NOMO-1 (cell line): ENCODE results near the gene EMILIN3.
"Not testable (repeated sequence)": the region's sequence is repeated elsewhere in the genome, so short reads cannot be mapped to it uniquely, and the experiment has no call there.

Experiments
- DNase-seq, 2 experiments: peaks; one replicate each; lab custom pipeline; 2025; ENCODE audit not compliant: unreplicated experiment in 2 of 2; lab: John Stamatoyannopoulos, UW

EMILIN3 gene

GRCh38 chr20:41320976-41321375 lies 45.6 kb downstream of the EMILIN3 start:
- DNase-seq = peak in 1 of 2 experiments; percentile 20

GRCh38 chr20:41320441-41320840 lies 46.2 kb downstream of the EMILIN3 start:
- no peak for DNase-seq

DNA sequence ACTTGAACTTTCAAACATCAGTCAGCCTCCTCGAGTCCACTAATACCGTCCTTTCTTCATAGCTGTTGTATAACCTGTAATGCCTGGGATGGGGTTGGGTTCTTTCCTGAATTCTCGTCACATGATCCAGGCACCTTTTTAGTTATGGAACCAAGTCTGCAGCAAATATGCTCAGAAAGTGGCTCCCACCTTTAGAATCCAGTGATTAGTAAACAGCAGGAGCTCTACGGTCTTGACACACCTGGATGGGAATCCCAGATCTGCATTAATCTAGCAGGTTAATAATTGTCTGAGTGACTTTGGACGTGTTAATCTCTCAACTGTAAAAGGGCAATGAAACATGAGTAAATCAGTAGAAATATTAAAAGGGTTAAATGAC lies 48.4 kb downstream of the EMILIN3 start:
- DNase-seq = no peak

DNA sequence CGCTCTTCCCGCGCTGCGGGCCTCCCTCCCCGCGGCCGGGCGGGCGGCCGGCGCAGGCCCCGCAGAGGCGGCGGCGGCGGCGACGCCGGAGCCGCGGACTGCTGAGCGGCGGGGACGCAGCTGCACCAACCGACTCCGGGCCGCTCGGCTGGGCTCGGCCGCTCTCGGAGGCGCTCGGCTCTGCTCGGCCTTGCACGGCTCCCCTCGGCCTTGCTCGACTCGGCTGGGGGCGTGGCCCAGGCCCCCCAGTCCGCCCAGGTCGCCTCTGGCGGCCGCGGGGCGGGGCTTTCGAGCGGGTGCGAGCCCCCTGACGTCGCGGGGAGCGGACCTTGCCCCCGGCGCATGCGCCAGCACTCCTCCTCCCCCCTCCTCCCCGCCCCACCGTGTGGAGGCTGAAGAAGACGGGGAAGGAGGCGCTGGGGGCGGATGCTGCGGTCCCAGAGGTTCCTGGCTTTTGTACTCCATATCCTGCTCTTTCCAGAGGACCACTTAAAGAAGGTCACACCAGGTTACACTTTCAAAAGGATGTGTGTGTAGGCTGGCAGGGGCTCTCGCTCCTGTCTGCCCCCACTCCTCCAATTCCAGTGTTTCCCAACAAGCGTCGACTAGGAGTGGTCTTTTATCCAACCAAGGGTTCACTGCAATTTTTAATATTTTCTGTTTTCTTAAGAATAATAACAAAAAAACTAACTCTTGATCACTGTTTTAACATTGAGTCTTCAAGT lies 48.9 kb downstream of the EMILIN3 start, which contains the start of gene ZHX3:
ZHX3 (minus strand) TSS at position 186 of the 725 bp plus-strand sequence. CDS start 112,815 bp downstream, outside the sequence.
- DNase-seq = peak; percentile 94 to 97

DNA sequence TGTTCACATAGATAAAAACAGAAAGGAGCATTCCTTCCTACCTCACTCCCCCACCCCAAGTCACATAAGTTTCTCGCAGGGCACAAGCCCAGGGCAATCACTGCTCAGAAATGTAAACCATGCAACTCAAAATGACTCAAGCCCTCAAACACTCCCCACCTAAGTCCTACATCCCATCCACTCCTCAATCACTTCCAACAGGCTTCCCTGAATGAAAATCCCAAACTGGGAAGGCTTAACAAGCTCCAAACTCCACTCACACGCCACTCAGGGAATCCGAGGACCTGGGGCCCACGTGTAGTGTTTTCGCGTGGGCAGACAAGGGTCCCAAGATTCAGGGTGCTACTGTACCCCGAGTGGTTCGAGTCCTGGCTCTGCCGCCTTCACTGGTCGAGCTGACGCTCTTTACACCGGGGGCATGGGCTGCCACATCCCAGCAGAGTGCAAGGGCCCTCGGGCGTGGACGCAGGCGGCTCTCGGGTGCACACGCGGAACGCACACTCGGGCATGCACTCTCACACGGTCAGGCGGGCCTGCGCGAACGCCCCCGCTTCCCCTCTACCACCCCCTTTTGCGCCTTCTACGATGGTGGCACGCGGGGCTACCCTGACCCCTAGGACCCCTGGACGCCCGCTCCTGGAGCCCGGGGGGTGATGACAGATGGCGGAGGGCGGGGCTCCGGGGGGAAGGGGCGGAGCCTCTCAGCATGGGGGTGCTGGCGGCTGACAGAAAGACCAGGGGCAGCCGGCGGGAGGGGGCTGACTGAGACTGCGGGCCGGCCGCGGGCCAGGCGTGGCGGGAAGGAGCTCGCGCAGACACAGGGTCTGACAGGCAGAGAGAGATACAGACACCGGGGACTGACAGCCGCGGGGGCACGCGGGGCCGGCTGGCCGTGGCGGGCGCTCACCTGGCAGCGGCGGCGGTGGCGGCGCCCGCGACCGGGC lies 49.7 kb downstream of the EMILIN3 start:
- peak; percentile 39 to 63 for DNase-seq

DNA sequence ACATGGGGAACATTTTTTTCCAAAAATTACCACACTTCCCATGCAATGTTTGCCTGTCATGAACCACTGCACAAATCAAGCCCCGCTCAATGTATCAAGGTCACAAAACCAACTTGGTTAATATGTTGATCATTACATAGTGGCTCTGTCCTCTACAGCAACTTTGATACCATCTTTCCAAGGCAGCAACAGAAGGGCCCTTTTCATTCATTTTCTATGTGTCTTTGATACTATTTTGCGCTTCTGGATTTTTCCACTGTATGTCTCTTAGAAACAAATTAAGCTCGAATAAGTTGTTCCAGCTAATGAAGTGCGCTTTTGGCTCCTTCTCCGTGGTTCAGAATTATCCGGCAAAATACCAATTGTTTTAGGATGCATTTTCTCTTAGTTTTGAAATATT lies 50.6 kb downstream of the EMILIN3 start:
- DNase-seq = no peak

- DNase-seq = no peak
Measured at GRCh38 chr20:41314386-41314785, 52.2 kb downstream of the EMILIN3 start.

GRCh38 chr20:41312009-41312408 lies 54.6 kb downstream of the EMILIN3 start:
- not testable (repeated sequence) for DNase-seq
